Stomach (tissue), 4 donors: ENCODE data around the gene TBC1D8.

Experiments used
- CTCF ChIP-seq, 7 experiments: fragments of 450-650 bp in 4 of 7; fragments of 200-600 bp in 3 of 7; sonication (generic) in 3 of 7; IDR thresholded peaks; one replicate each; pipeline ENCODE4 v1.5.1; 2016 to 2019; ENCODE audit warnings: antibody characterized with exemption in 7 of 7, control low read depth in 2 of 7, mild to moderate bottlenecking in 1 of 7
- POLR2A ChIP-seq, 4 donors: fragments of 450-650 bp; IDR thresholded peaks; one replicate each; pipeline ENCODE4 v1.6.1; 2016; ENCODE audit warnings: antibody characterized with exemption in 4 of 4, control low read depth in 2 of 4, mild to moderate bottlenecking in 1 of 4, moderate library complexity in 1 of 4
- POLR2AphosphoS5 ChIP-seq, 3 donors: sonication (generic); formaldehyde crosslinking; IDR thresholded peaks; one replicate each; pipeline ENCODE4 v1.6.1; 2016; ENCODE audit warnings: antibody characterized with exemption in 3 of 3

GRCh38 chr2:100967716-100968115 is 183.5 kb downstream of the TBC1D8 start:
- no peak for TF ChIP-seq CTCF (IDR thresholded peaks at IDR 0.05)
- no peak for TF ChIP-seq POLR2AphosphoS5 (IDR thresholded peaks at IDR 0.05)
- no peak for TF ChIP-seq POLR2A (IDR thresholded peaks at IDR 0.05)
